ENCODE data around the gene VPS37D.

VPS37D gene

GRCh38 chr7:73681031-73681430 is 13.4 kb downstream of the VPS37D start:
- no peak for DNase-seq

GRCh38 chr7:73682745-73683055 is 15.1 kb downstream of the VPS37D start:
- no peak for DNase-seq

- peak; percentile 98 for DNase-seq
Observed at GRCh38 chr7:73683056-73683787, 15.6 kb downstream of the VPS37D start, which contains the start of the genes BUD23 and DNAJC30. Gene BUD23 (plus strand): TSS chr7:73683597. CDS start chr7:73683626, 29 bp downstream. Gene DNAJC30 (minus strand): TSS chr7:73683453. CDS start chr7:73683423, 30 bp downstream.

GRCh38 chr7:73683788-73684693 is 16.4 kb downstream of the VPS37D start:
- peak; percentile 42 for DNase-seq

GRCh38 chr7:73685311-73685710 is 17.7 kb downstream of the VPS37D start:
- no peak for DNase-seq

- DNase-seq, result no peak
Observed at GRCh38 chr7:73688288-73688687, 20.7 kb downstream of the VPS37D start.

- DNase-seq, result no peak
Observed at GRCh38 chr7:73690646-73691045, 23.0 kb downstream of the VPS37D start.

- DNase-seq, result no peak
Observed at GRCh38 chr7:73696372-73696771, 28.7 kb downstream of the VPS37D start.

- DNase-seq, result no peak
Observed at GRCh38 chr7:73698410-73698809, 30.8 kb downstream of the VPS37D start.

GRCh38 chr7:73699370-73700068 is 31.9 kb downstream of the VPS37D start:
- DNase-seq, result no peak

GRCh38 chr7:73700069-73700423 is 32.4 kb downstream of the VPS37D start:
- DNase-seq, result no peak

GRCh38 chr7:73700581-73701134 is 33.0 kb downstream of the VPS37D start:
- no peak for DNase-seq

GRCh38 chr7:73701357-73701995 is 33.8 kb downstream of the VPS37D start:
- peak; percentile 71 for DNase-seq

- DNase-seq, result no peak
Observed at GRCh38 chr7:73702226-73702625, 34.6 kb downstream of the VPS37D start.

- DNase-seq, result no peak
Observed at GRCh38 chr7:73702665-73703064, 35.0 kb downstream of the VPS37D start.

- no peak for DNase-seq
Observed at GRCh38 chr7:73703225-73703624, 35.6 kb downstream of the VPS37D start.

- DNase-seq, result peak; percentile 87
Observed at GRCh38 chr7:73703757-73704639, 36.4 kb downstream of the VPS37D start.

GRCh38 chr7:73704640-73705550 is 37.3 kb downstream of the VPS37D start:
- DNase-seq, result no peak

- no peak for DNase-seq
Observed at GRCh38 chr7:73705551-73705920, 37.9 kb downstream of the VPS37D start.
